ENCODE measurements around the gene XCR1.
"Not testable (repeated sequence)": the region's sequence is repeated elsewhere in the genome, so short reads cannot be mapped to it uniquely, and the experiment has no call there.

The XCR1 gene

DNA sequence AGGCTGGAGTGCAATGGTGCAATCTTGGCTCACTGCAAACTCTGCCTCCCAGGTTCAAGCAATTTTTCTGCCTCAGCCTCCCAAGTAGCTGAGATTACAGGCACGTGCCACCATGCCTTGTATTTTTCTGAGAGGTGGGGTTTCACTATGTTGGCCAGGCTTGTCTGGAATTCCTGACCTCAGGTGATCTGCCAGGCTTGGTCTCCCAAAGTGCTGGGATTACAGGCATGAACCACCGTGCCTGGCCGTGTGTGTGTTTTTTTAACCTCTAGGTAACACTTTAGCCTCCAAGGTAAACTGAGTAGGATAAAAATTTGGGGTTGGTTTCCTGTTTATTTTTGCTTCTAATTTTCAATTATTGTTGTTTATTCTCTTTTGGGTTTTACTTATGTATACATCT lies 10.8 kb upstream of the XCR1 start:
- DNase-seq = not testable (repeated sequence)

DNA sequence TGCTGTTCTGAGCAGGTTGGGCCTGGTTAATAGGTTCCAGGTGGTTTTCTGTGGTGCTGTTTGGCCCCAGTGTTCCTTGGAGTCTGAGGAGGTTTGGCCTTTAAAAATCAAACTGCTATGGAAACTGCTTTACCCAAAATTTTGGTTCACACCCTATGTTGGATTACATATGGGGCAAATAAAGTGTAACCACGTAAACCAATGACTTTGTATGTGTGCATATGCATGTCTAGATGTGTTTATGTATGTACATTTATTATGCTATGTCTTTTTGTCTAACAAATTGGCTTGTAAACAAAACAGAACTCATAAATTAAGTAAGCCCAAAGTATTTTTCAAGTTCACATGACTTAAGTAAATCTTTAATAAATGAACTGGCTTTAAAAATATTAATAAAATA lies 8.9 kb upstream of the XCR1 start:
- no peak for DNase-seq

DNA sequence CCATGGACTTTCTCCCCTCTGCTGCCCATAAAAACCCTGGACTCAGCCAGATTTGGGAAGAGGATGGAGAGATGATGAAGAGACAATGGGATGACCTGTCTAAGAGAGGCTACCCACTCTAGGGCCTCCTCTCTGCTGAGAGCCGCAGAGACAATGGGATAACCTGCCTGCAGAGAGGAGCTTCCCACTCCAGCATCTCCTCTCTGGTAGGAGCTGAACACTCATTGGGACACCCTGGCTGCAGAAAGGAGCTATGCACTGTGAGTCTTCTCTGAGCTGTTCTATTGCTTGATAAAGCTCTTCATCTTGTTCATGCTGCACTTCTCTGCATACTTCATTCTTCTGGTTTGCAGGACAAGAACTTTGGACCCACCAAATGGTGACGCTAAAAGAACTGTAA lies 4.5 kb upstream of the XCR1 start:
- DNase-seq = no peak

DNA sequence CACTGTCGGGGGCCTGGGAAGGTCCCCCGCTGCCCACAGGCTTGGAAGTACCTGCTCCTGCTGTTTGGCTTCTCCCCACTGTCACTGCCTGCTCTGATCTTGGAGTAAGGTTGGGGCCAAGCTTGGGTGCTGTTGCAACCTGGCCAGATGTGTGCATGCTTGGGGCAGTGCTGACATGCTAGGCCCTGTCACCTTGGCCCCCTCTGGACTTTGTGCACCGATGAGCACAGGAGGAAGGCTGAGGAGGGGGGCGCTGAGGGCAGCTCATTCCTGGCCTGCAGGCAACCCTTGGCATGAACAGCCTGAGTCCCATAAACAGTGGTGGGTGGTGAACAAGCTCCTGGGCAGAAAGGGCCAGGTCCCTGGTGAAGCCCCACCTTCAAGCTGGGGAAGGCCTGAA lies 4.0 kb upstream of the XCR1 start:
- DNase-seq = no peak

DNA sequence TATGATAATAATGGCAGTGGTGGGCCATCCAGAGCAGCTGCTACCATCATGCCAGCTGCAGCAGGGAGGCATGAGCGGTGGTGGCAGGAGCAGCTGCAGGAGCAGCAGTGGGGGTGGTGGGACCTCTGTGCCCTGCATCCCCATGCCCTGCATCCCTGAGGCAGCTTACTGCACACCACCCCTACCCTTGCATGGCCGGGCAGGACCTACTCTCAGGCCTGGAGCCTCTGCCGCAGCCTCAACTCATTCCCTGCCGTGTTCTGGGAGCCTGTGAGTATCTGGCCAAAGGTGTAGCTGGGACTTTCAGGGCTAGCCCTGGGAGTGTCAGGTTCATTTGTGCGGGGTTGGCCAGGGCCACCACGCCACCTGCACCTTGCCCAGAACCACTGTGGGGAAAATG lies 3.3 kb upstream of the XCR1 start:
- DNase-seq = no peak

DNA sequence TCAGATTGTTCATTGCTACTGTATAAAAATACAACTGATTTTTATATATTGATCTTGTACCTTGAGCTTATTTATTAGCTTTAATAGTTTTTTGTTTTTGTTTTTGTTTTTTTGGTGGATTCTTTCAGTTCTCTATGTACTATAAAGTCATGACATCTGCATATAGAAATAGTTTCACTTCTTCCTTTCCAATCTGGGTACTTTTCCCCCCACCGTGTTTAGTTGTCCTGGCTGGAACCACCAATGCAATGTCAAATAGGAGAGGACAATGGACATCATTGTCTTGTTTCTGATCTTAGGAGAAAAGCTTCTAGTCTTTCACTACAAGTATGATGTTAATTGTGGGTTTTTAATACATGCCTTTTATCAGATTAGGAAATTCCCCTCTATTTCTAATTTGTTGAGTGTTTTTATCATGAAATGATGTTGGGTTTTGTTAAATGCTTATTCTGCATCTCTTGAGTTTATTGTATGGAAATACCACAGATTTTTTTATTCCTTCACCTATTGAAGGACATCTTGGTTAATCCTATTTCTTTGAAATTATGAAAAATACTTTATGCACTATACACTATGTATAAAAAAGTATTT lies 2.8 kb upstream of the XCR1 start:
- DNase-seq = no peak

DNA sequence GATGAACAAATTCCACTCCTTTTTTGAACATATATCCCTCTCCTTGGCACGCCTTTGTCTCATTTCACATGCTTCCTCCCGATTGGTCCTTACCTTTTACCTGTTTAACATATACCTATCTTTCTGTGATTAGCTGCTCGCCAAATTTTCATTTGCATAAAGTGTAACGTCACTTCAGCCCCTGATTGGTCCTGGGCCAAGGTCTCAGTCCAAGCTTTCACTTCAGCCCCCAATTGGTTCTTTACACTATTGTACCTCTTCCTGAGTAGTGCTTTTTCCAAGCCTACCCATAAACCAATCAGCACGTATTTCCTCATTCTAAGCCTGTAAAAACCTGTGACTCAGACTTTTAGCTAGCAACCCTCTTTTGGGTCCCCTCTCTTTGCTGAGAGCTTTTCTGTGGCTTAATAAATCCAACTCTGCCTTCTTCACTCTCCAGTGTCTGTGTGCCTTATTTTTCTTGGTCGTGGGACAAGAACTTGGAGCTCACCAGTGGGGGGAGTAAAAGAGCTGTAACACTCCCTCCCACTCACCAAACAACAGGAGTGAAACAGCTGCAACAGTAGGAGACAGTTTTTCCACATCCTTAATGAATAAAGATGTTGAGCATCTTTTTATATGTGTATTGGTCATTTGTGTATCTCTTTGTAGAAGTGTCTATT lies 584 bp upstream of the XCR1 start:
- DNase-seq = no peak

DNA sequence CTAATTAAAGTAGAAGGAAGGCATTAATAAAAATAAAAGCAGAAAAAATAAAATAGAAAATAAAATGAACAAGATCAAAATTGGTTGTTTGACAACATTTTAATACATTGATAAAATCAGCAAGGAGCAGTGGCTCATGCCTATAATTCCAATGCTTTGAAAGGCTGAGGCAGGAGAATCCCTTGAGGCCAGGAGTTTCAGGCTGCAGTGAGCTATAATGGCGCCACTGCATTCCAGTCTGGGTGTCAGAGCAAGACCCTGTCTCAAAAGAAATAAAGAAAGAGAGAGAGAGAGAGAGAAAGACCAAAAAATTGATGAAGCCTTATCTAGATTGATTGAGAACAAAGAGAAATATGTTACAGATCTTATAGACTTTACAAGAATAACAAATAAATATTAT lies 2.1 kb downstream of the XCR1 start:
- DNase-seq = no peak

DNA sequence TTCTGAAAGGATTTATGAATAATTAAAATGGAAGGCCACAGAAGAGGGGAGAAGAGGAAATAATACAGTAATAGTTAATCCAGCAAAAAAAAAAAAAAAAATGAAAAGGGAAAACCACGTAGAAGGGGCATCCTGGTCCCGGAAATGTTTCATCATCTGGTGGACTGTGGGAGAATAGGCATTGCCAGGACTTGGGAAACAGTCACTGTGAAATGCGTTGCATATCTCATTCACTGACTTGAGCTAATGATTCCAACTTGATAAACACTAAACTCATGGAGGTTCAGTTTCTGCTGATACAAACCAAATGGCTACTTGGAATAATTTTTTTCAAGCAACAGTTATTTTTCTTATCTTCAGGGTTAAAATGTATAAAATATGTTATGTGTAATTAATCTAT lies 3.2 kb downstream of the XCR1 start:
- DNase-seq = no peak

DNA sequence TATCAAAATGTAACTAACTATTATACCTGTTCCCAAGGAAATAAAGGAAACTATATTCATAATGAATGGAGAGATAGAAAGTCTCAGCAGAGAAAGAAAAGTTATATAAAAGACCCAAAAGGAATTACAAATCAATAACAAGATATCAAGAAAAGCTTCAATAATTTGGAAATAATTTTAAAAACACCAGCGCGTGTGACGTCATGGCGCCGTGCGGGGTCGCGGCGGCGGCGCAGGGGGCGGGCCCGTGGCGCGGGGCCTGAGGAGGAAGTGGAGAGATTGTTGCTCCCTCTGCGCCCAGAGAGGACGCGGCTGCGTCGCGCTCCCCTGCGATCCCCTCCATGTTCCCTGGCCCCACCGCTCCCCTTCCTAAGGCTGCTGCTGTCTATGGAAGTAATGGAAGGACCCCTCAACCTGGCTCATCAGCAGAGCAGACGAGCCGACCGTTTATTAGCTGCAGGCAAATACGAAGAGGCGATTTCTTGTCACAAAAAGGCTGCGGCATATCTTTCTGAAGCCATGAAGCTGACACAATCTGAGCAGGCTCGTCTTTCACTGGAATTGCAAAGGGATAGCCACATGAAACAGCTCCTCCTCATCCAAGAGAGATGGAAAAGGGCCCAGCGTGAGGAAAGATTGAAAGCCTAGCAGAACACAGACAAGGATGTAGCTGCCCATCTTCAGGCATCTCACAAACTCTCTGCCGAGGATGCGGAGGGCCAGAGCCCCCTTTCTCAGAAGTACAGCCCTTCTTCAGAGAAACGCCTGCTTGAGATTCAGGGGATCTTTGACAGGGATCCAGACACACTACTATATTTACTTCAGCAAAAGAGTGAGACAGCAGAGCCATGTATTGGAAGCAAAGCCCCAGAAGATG lies 4.1 kb downstream of the XCR1 start:
- no peak for DNase-seq

DNA sequence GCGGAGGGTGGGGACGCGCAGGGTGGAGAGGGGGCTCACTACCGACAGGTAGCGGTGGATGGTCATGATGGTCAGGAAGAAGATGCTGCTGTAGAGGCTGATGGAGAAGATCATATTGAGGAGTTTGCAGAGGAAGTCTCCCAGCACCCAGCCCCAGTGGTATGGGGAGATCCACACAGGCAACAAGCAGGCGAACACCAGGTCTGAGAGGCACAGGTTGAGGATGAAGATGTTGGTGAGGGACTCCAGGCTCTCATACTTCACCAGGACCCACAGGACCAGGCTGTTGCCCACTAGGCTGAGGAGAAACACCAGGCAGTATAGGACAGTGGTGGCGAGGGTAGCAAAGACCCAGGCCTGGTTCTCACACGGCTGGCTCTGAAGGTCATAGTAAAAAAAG lies 5.8 kb downstream of the XCR1 start:
- DNase-seq = no peak

DNA sequence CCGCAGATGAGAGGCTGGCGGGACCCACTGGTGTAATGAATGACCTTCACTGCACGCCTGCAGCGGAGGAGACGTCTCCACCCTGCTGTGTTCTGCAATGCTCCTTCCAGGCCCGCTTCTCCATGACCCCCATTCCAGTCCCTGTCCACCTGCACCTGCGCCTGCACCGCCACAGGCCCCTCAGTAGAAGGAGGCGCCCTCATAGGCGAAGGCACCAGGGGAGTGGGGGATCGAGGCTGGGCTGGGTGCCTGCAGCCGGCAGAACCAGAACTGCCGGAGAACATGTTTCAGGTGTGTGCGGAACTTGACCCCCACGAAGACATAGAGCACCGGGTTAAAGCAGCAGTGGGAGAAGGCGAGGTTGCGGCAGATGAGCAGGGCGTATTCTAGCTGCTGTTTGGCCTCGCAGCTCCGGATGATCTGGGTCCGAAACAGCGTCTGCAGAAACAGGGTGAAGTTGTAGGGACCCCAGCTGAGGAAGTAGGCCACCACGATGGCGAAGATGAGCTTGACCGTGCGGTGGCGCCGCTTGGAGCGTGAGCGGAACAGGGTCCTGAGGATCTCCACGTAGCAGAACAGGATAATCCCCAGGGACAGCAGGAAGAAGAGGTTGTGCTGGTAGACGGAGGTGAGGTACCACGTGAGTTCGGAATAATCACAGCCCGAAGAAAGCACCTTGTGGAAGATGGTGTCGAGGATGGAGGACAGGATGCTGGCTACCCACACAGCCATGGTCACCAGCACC lies 6.3 kb downstream of the XCR1 start:
- DNase-seq = no peak

DNA sequence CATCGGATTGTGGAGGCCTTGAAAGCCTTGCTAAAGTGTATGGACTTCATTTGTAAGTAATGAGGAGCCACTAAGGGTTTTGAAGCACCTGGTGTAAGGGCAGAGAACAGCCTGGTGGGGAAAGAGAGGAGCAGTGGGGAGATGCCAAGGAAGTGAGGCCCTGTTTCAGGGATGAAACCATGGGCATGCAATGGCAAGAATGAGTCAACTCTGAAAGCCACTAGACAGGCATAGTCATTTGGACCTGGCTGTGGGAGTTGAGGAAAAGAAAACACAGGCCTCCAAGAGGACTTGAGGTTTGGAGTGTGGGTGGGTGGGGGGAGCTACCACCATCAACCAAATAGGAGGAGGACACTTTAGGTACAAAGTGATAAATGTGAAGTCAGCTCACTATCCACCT lies 7.6 kb downstream of the XCR1 start:
- DNase-seq = no peak

DNA sequence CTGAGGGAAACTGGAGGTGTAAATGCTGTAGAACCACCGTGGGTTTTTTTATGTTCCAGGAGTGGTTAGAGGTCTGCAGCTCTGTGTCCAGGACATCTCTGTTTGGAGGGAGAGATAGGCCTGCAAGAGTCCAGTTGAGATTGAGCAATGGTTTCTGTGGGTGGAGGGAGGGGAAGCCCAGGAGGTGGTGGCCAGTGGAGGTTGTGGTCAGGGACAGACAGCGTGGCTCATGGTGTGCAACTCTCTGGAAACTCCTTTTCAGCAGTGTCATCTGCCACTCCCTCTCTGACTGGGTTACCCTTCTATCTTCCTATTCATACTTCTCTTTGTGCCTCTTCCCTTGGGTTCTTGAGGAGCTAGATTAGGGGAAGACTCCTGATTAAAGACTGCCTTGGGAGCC lies 9.6 kb downstream of the XCR1 start:
- DNase-seq = no peak

DNA sequence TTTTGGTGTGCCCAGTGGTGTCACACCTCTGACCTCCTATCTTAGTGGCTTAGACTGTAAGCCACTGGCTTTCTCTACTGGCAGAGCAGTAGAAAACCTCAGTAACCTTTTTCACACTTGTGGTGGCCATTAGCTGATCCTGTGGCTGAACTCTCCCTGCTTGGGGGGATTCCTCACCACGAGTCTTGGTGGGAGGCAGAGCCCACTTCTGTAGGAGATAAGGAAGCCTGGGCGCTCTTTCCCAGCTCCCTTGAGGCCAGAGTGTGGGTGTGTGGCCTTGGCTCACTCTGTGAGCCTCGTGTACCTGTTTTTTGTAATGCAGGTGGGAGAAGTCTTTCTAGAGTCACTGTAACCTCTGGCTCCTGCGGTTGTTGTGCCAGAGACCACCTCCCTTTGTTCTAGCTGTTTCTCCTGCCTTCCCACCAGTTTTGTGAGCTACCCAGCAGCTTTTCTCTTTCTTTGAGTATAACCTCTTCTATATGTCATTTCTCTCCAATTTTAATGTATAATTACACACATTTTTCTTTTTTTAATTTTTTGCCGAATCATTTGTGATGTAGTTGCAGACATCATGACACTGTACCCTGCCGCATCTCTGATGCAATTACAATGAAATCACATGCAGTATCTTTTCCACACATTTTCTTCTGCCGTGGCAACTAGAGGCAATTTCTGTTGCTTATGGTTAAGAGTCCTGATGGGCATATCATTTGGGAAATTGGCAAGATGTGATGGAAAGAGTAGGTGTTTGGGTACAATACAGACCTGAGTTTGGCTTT lies 13.8 kb downstream of the XCR1 start:
- DNase-seq = no peak

DNA sequence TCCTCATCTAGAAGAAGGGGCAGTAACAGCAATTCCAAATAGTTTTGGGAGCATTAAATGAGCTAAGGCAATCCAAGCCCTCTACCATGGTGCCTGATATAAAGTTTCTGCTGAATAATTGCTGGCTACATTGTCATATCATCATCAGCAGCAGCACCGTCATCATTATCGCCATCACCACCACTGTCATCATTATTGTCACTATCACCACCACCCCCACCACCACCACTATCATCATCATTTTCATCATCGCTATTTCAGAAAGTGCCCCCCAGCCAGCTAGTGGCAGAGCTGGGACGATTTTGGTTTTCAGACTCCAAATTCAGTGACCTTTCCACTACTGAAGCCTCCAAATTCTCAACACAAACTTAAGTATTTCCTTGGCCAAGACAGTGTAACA lies 15.0 kb downstream of the XCR1 start:
- no peak for DNase-seq

DNA sequence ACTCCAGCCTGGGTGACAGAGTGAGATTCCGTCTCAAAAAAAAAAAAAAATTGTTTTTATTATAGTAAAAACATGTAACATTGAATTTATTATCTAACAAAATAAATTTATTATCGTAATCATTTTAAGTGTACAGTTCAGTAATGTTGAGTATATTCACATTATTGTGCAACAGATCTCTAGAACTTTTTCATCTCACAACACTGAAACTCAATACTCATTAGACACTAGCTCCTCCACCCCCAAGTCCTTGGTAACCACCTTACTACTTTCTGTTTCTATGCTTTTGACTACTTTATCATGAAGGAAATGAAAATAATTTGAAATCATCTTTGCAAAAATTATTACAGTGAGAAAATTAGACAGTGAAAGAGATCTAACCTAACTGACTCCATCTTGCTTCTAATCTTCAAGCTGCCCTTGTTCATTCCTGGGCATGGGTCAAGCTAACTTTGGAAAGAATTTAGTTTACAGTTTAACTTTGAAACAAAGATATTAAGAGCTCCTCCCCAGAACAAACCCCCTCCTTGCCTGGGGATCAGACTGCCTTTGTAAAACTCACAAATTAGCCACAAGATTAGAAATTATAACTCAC lies 16.7 kb downstream of the XCR1 start:
- no peak for DNase-seq

DNA sequence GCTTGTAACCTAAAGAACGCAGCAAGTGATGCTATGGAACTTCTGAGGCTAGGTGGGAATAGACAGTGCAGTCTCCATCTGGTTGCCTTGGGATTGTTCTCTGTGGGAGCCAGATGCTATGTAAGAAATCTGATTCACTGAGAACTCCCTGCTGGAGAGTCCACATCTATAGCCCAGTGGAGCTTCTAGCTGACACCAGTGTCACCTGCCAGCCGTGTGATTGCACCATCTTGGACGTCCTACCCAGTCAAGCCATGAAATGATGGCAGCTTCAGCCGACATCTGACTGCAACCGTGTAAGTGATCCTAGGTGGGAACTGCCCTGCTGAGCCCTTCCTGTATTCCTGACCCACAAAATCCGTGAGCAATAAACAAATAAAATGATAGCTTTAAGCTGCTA lies 19.2 kb downstream of the XCR1 start:
- DNase-seq = no peak

DNA sequence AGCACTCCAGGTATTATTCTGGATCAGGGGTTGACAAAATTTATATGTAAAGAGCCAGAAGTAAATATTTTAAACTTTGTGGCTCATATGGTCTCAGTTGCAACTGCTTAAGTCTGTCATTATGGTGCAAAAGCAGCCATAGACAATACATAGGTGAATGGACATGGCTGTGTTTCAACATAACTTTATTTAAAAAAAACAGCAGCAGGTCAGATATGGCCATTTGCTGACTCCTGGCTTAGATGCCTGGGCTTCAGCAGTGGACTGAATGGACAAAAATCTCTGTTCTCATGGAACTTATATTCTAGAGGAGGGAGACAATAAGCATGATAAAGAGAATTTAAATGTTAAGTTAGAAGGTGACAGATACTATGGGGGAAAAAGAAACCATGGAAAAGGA lies 20.0 kb downstream of the XCR1 start:
- DNase-seq = no peak

DNA sequence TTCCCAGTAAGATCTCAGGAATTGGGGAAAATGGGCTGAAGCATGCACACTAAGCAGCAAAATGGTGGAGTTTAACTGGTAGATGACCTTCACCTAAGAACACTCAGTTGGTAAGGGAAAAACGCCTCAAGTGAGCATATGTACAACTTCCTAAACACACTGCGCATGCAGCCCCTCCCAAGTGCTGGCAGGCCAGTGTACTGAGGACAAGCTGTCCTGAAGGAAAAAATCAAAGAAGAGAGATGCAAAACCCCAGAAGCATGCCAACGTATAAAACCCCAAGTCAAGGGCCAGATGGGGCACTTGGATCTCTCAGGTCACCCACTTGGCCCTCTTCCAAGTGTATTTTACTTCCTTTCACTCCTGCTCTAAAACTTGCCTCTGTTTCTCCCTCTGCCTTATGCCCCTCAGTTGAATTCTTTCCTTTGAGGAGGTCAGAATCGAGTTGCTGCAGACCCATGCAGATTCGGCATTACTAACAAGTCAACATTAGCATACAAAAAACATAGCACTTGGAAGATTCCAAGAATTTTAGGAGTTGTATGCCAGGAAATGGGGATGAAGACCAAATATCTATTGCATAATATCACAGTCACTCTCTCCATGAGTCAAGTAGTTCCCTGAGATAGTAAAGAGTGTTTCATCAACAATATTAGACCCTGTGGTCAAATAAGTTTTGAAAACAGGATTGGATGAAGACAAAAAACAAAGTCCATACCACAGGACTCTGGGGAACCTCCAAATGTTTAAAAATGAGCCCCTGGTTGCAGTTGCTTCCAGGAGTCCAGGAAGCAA lies 20.8 kb downstream of the XCR1 start:
- DNase-seq = no peak

DNA sequence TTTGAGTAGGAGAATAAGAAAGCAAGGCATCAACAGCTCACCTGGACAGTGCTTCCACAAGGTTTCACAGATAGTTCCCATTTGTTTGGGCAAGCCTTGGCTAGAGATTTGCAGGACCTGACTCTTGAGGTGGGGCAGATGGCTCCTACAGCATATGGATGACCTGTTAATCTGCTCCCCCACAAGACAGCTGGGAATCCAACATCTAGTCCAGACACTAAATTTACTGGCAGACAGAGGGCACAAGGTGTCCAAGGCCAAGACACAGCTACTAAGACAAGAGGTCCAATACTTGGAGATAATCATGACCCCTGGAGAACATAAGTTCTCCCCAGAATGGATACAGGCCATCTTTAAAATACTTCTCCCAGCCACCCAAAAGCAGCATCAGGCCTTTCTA lies 23.6 kb downstream of the XCR1 start:
- DNase-seq = not testable (repeated sequence)

Measured in left hindlimb (tissue), 1 donor.